Duodenal mucosa (tissue), 2 donors: Measurements from ENCODE around the gene MAPKBP1.

ENCODE experiments used
- H3K27ac ChIP-seq: one replicate; pipeline ENCODE4 v1.7.0; 2013; ENCODE audit warnings: low read depth, low read length
- H3K27me3 ChIP-seq, 2 donors: one replicate each; pipeline ENCODE4 v1.7.0; 2013; ENCODE audit warnings: low read length in 2 of 2, control low read depth in 1 of 2; ENCODE audit not compliant: insufficient read depth in 2 of 2, control insufficient read depth in 1 of 2
- H3K36me3 ChIP-seq, 2 donors: one replicate each; pipeline ENCODE4 v1.7.0; 2013; ENCODE audit warnings: low read length in 2 of 2, control low read depth in 1 of 2; ENCODE audit not compliant: insufficient read depth in 2 of 2, control insufficient read depth in 1 of 2
- H3K4me1 ChIP-seq, 2 donors: one replicate each; pipeline ENCODE4 v1.7.0; 2013; ENCODE audit warnings: low read length in 2 of 2, control low read depth in 1 of 2; ENCODE audit not compliant: insufficient read depth in 2 of 2, control insufficient read depth in 1 of 2
- H3K4me3 ChIP-seq, 2 donors: one replicate each; pipeline ENCODE4 v1.7.0; 2013; ENCODE audit warnings: low read length in 2 of 2, low read depth in 1 of 2
- H3K9ac ChIP-seq, 2 donors: one replicate each; pipeline ENCODE4 v1.7.0; 2013; ENCODE audit warnings: low read length in 2 of 2, low read depth in 1 of 2
- H3K9me3 ChIP-seq, 2 donors: one replicate each; pipeline ENCODE4 v1.7.0; 2013; ENCODE audit warnings: low read length in 2 of 2, control low read depth in 1 of 2; ENCODE audit not compliant: control insufficient read depth in 1 of 2

MAPKBP1 gene

DNA sequence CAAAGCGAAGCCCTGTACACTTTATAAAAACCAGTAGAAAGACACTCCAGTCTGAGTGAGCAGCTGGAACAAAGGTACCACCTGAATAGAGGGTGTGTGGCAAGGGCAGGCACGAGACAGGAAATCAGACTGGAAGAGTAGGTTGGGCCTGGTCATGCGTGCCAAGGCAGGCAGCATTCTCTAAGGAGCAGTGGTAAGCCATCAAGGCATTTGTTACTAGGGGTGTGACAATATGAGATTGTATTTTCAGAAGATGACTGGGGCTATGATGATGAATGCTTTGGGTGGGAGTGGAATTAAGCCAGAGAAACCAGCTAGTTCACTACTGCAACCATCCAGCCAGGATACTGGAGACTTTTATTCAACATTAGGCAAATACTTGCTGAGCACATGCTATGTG is 58.6 kb downstream of the MAPKBP1 start:
- Histone ChIP-seq H3K4me3 (no peak overlapping the region), H3K27me3 (no peaks in the 10 kb centered on the region), H3K27ac (no peak overlapping the region), H3K4me1 (peaks cover 15 to 16% of the 10 kb centered on the region in 2 donors), H3K9ac (no peak overlapping the region), H3K9me3 (no peaks in the 10 kb centered on the region), H3K36me3 (peaks cover 0 to 24% of the 10 kb centered on the region in 2 donors)

GRCh38 chr15:41834096-41834495 is 59.8 kb downstream of the MAPKBP1 start:
- H3K9me3 ChIP-seq: no peaks in the 10 kb centered on the region
- peaks cover 10 to 11% of the 10 kb centered on the region in 2 donors for H3K4me1 ChIP-seq
- no peak overlapping the region for H3K27ac ChIP-seq
- H3K9ac ChIP-seq: no peak overlapping the region
- no peak overlapping the region for H3K4me3 ChIP-seq
- no peaks in the 10 kb centered on the region for H3K27me3 ChIP-seq
- H3K36me3 ChIP-seq: peaks cover 0 to 24% of the 10 kb centered on the region in 2 donors

- no peaks in the 10 kb centered on the region for H3K9me3 ChIP-seq
- peaks cover 0 to 31% of the 10 kb centered on the region in 2 donors for H3K36me3 ChIP-seq
- peaks cover 8% of the 10 kb centered on the region in 2 donors for H3K4me1 ChIP-seq
- H3K27ac ChIP-seq: no peak overlapping the region
- no peak overlapping the region for H3K4me3 ChIP-seq
- no peak overlapping the region for H3K9ac ChIP-seq
- H3K27me3 ChIP-seq: no peaks in the 10 kb centered on the region
Measured at GRCh38 chr15:41836073-41836472, 61.8 kb downstream of the MAPKBP1 start.

DNA sequence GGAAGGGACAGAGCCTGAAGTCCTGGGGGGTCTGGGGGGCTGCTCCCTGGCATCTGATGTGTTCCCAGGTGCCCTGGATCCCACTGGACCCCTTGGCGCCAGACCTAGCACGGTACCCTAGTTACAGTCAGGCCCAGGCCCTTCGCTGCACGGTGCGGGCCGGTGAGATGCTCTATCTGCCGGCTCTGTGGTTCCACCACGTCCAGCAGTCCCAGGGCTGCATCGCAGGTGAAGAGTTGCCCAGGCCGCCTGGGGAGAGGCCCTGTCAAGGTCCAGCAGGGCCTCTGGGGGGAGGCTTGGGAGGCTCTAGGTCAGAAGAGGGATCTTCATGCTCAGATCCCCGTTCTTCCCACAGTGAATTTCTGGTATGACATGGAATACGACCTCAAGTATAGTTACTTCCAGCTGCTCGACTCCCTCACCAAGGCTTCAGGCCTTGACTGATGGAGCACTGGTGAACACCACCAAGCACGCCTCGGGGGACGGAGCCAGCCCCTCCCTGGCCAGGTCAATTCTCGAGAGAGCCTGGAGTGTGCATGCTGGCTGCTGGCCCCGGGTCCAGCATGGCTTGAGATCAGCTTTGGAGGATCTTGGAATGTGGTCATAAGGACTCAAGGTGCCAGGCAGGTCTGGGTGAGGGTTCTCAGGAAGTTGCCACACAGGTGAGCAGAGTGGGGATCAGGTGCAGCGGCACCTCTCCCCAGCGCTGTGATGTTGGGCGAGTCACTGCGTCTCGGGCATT is 62.6 kb downstream of the MAPKBP1 start:
- no peak overlapping the region for H3K27ac ChIP-seq
- no peaks in the 10 kb centered on the region for H3K27me3 ChIP-seq
- no peaks in the 10 kb centered on the region for H3K9me3 ChIP-seq
- H3K9ac ChIP-seq: no peak overlapping the region
- peaks cover 5 to 8% of the 10 kb centered on the region in 2 donors for H3K4me1 ChIP-seq
- peaks cover 0 to 34% of the 10 kb centered on the region in 2 donors for H3K36me3 ChIP-seq
- no peak overlapping the region for H3K4me3 ChIP-seq

GRCh38 chr15:41838400-41838897 is 64.2 kb downstream of the MAPKBP1 start, which contains the start of gene PLA2G4B:
TSS of gene PLA2G4B (plus strand) at chr15:41838847. CDS start at chr15:41838914, 67 bp downstream.
- H3K4me1 ChIP-seq: peaks cover 3 to 4% of the 10 kb centered on the region in 2 donors

DNA sequence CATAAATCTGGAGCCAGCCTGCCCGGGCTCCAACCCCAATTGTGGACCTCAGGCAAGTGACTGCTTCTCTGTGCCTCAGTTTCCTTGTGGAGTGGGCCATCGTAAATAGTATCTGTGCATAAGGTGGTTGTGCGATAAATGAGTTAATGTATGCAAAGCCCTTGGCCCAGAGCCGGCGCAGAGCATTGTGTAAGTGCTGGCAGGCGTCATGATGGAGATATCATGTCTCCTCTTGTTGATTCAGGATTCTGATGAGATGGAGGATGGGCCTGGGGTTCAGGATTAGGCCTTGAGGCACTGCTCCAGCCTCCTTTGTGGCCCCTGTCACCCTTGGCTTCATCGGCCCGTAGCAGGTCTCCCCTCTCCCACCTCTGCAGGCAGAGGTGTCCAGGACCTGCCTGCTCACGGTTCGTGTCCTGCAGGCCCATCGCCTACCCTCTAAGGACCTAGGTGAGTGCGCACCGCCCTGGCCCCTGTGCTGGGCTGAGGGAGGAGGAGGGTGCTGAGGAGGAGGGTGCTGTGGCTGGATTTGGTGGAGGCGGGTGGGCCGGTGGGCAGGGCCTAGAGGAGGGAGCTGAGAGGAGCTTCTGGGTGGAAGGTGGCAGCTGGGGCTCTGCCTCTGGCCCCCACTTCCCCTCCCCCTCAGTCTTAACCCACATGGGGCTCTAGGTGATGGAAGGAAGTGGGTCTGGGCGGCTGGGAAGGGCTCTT is 65.7 kb downstream of the MAPKBP1 start:
- no peak overlapping the region for H3K9ac ChIP-seq
- H3K27me3 ChIP-seq: no peaks in the 10 kb centered on the region
- H3K9me3 ChIP-seq: no peaks in the 10 kb centered on the region
- H3K27ac ChIP-seq: no peak overlapping the region
- no peak overlapping the region for H3K4me3 ChIP-seq
- peaks cover 0 to 40% of the 10 kb centered on the region in 2 donors for H3K36me3 ChIP-seq
- peaks cover 3 to 4% of the 10 kb centered on the region in 2 donors for H3K4me1 ChIP-seq

More at GRCh38 chr15:41838400-41838897, 64.2 kb downstream of the MAPKBP1 start, which contains the start of gene PLA2G4B:
- Histone ChIP-seq H3K36me3 (peaks cover 0 to 28% of the 10 kb centered on the region in 2 donors), H3K9ac (no peak within 1 kb of the TSS), H3K27me3 (no peaks in the 10 kb centered on the region), H3K9me3 (no peaks in the 10 kb centered on the region), H3K4me3 (no peak within 1 kb of the TSS), H3K27ac (no peak within 1 kb of the TSS)

DNA sequence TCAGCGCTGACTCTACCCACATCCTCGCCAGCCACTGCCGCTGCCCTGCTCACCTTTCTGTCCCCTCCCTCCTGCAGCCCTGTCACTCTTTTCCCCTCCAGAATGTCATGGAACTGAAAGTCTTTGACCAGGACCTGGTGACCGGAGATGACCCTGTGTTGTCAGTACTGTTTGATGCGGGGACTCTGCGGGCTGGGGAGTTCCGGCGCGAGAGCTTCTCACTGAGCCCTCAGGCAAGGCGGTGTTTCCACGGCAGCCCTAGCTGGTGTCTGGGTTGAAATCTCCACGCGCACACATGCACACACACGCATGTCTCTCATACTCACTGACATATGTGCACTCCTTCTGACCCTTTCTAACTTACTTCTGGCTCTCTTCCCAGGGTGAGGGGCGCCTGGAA is 66.4 kb downstream of the MAPKBP1 start:
- Histone ChIP-seq H3K36me3 (peaks cover 0 to 46% of the 10 kb centered on the region in 2 donors), H3K27ac (no peak overlapping the region), H3K27me3 (no peaks in the 10 kb centered on the region)

GRCh38 chr15:41841131-41841530 is 66.8 kb downstream of the MAPKBP1 start:
- Histone ChIP-seq H3K36me3 (peaks cover 0 to 48% of the 10 kb centered on the region in 2 donors), H3K27ac (no peak overlapping the region), H3K9me3 (no peaks in the 10 kb centered on the region), H3K27me3 (no peaks in the 10 kb centered on the region), H3K4me1 (peaks cover 3 to 4% of the 10 kb centered on the region in 2 donors), H3K4me3 (no peak overlapping the region), H3K9ac (no peak overlapping the region)

More for the DNA sequence above, 66.4 kb downstream of the MAPKBP1 start:
- Histone ChIP-seq H3K4me3 (no peak overlapping the region), H3K9me3 (no peaks in the 10 kb centered on the region), H3K9ac (no peak overlapping the region), H3K4me1 (peaks cover 3 to 4% of the 10 kb centered on the region in 2 donors)

GRCh38 chr15:41842229-41842628 is 67.9 kb downstream of the MAPKBP1 start:
- Histone ChIP-seq H3K9ac (no peak overlapping the region), H3K4me3 (no peak overlapping the region), H3K27ac (no peak overlapping the region), H3K4me1 (peaks cover 3 to 4% of the 10 kb centered on the region in 2 donors), H3K9me3 (no peaks in the 10 kb centered on the region), H3K27me3 (no peaks in the 10 kb centered on the region), H3K36me3 (peaks cover 0 to 52% of the 10 kb centered on the region in 2 donors)

GRCh38 chr15:41843571-41843970 is 69.3 kb downstream of the MAPKBP1 start:
- no peaks in the 10 kb centered on the region for H3K27me3 ChIP-seq
- no peak overlapping the region for H3K4me3 ChIP-seq
- H3K4me1 ChIP-seq: peaks cover 0 to 2% of the 10 kb centered on the region in 2 donors
- H3K9me3 ChIP-seq: no peaks in the 10 kb centered on the region
- H3K27ac ChIP-seq: no peak overlapping the region
- H3K9ac ChIP-seq: no peak overlapping the region
- H3K36me3 ChIP-seq: peaks cover 6 to 62% of the 10 kb centered on the region in 2 donors
